PC-9 (cell line): ENCODE data around the gene MOB3A.

ENCODE experiments used
- EZH2 ChIP-seq: fragments of 200-600 bp; sonication (generic); IDR thresholded peaks from 2 replicates; pipeline ENCODE4 v1.8.0; 2017; ENCODE audit warnings: antibody characterized with exemption, low read depth
- TF ChIP-seq, protein P1 (sequence below): fragments of 200-600 bp; sonication (generic); conservative IDR thresholded peaks from 2 replicates; pipeline ENCODE4 v1.6.1; 2017; ENCODE audit warnings: mixed run types, antibody characterized with exemption, mild to moderate bottlenecking, moderate library complexity

DNA sequence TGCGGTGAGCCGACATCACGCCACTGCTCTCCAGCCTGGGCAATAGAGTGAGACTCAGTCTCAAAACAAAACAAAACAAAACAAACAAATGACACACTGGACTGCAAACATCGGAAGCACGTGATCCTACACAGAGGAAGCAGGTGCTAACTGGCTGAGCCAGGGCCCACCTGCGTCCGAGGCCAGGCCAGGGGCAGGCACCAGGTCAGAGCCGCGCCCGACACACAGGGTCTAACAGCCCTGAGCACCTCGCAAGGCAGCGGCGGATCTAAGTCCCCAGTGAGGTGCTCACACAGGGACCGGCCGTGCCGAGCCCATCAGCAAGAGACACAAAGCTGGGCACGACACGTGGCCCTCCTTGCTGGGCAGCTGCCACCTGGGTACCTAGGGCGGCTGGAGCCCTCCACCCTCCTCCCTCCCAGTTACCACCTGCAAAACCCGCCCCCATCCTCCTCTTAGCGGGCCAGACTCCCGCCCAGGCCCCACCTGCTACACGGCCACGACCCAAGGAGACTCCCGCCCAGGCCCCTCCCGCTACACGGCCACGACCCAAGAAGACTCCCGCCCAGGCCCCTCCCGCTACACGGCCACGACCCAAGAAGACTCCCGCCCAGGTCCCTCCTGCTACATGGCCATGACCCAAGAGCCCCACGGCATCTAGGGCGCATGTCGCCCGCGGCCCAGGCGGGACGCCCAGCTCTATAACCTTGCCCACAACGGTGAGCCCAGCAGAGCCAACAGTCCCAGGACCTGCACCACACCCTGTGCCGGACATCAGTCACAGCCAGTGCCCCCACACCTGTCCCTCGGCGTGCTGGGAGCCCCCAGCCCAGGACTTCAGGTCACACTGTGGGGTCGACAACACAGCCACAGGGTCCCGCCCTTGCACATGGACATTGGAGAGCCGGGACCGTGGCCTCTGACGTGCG is 39.6 kb upstream of the MOB3A start:
- no peak for TF ChIP-seq EZH2
- TF ChIP-seq, protein P1, sequence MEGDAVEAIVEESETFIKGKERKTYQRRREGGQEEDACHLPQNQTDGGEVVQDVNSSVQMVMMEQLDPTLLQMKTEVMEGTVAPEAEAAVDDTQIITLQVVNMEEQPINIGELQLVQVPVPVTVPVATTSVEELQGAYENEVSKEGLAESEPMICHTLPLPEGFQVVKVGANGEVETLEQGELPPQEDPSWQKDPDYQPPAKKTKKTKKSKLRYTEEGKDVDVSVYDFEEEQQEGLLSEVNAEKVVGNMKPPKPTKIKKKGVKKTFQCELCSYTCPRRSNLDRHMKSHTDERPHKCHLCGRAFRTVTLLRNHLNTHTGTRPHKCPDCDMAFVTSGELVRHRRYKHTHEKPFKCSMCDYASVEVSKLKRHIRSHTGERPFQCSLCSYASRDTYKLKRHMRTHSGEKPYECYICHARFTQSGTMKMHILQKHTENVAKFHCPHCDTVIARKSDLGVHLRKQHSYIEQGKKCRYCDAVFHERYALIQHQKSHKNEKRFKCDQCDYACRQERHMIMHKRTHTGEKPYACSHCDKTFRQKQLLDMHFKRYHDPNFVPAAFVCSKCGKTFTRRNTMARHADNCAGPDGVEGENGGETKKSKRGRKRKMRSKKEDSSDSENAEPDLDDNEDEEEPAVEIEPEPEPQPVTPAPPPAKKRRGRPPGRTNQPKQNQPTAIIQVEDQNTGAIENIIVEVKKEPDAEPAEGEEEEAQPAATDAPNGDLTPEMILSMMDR: no peak
